ENCODE measurements around the gene SMYD3.

GRCh38 chr1:246092136-246092535 is 414.9 kb downstream of the SMYD3 start:
- TF ChIP-seq CTCF (IDR thresholded peaks at IDR 0.05; ENCODE audit: borderline replicate concordance, extremely low read depth, low read length, poor library complexity, severe bottlenecking) = no peak
- no peak for TF ChIP-seq EZH2 (IDR thresholded peaks at IDR 0.05; ENCODE audit: borderline replicate concordance, low read depth, low read length, severe bottlenecking)

Data from DND-41 (cell line).